Kidney (tissue), 14 donors: ENCODE results near the gene ZKSCAN4. TPM values are rescaled to one million over a fixed set of nuclear protein-coding genes. Genes with fewer than 3 reads are reported as not detected.

Experiments
- DNase-seq, 5 donors: peaks; one replicate each; pipeline ENCODE4 v3.0.0-alpha.2; 2013 to 2020
- FAIRE-seq: peaks from 2 replicates; lab custom pipeline; 2012; peaks lifted over from hg19 to GRCh38; lab: Jason Lieb, UNC
- H3K27ac ChIP-seq, 2 donors: one replicate each; pipeline ENCODE4 v1.7.0; 2013; ENCODE audit warnings: low read depth in 2 of 2, low read length in 2 of 2, inconsistent platforms in 1 of 2
- H3K27me3 ChIP-seq: one replicate; pipeline ENCODE4 v1.7.1; 2013; ENCODE audit warnings: low read length, inconsistent platforms; ENCODE audit not compliant: control insufficient read depth, insufficient read depth
- H3K36me3 ChIP-seq, 3 donors: one replicate each; pipeline versions ENCODE4 v1.7.0 to v1.7.1; 2013; ENCODE audit warnings: low read length in 3 of 3, control low read depth in 1 of 3, inconsistent platforms in 1 of 3; ENCODE audit not compliant: insufficient read depth in 3 of 3, control insufficient read depth in 2 of 3
- H3K4me1 ChIP-seq, 3 donors: one replicate each; pipeline versions ENCODE4 v1.7.0 to v1.7.1; 2013; ENCODE audit warnings: low read length in 3 of 3, inconsistent platforms in 1 of 3, low read depth in 1 of 3; ENCODE audit not compliant: control insufficient read depth in 2 of 3, insufficient read depth in 2 of 3
- H3K4me3 ChIP-seq, 3 donors: one replicate each; pipeline versions ENCODE4 v1.7.0 to v1.8.1; 2013; ENCODE audit warnings: low read length in 3 of 3, control low read depth in 1 of 3, inconsistent platforms in 1 of 3
- H3K9ac ChIP-seq, 3 donors: one replicate each; pipeline versions ENCODE4 v1.7.0 to v1.7.1; 2013; ENCODE audit warnings: low read length in 3 of 3, control low read depth in 1 of 3, inconsistent platforms in 1 of 3
- H3K9me3 ChIP-seq, 3 donors: one replicate each; pipeline versions ENCODE4 v1.7.0 to v1.7.1; 2013; ENCODE audit warnings: low read length in 3 of 3, control low read depth in 1 of 3, inconsistent platforms in 1 of 3; ENCODE audit not compliant: control insufficient read depth in 2 of 3, insufficient read depth in 1 of 3
- intact Hi-C: fragments of 100-400 bp; cut with DNase I; formaldehyde crosslinking; loops from one replicate; pipeline ENCODE4 v1.11.1; 2022
- polyA plus RNA-seq: library from polyadenylated mRNA; stranded (reverse); fragments of 350-450 nt; fragmentation: Illumina TruSeq; extraction: RNeasy Lipid Tissue Mini Kit (QIAGEN cat#74804); gene quantifications from one replicate; pipeline ENCODE4 v1.2.3, GENCODE V29; 2014; ENCODE audit warnings: low read depth, low replicate concordance; ENCODE audit not compliant: insufficient read depth
- total RNA-seq: library from RNA; stranded (reverse); fragmentation: NEBNext Ultra II Directional; extraction: Animal tissue kit (Norgen Biotek cat#: 25700); gene quantifications from one replicate; pipeline ENCODE4 v1.2.1, GENCODE V29; 2021
- TF ChIP-seq, protein P1 (sequence below): IDR thresholded peaks from 3 replicates; pipeline ENCODE4 v1.5.1; 2012; ENCODE audit warnings: mild to moderate bottlenecking, moderate library complexity, borderline replicate concordance; ENCODE audit not compliant: insufficient read depth; ENCODE audit errors: extremely low read depth
- donor health status: control.
- donor health status: control.
- donor health status: control.
- donor health status: control.
- donor health status: control.
- donor health status: DM: yes; HTN: yes; CAD: no.
- donor health status: Normal renal cell carcinoma (clear cell type).

ZKSCAN4 gene
- total and polyA plus RNA-seq, 2 donors from 2014 or later = 3.9 to 7.4 TPM

DNA sequence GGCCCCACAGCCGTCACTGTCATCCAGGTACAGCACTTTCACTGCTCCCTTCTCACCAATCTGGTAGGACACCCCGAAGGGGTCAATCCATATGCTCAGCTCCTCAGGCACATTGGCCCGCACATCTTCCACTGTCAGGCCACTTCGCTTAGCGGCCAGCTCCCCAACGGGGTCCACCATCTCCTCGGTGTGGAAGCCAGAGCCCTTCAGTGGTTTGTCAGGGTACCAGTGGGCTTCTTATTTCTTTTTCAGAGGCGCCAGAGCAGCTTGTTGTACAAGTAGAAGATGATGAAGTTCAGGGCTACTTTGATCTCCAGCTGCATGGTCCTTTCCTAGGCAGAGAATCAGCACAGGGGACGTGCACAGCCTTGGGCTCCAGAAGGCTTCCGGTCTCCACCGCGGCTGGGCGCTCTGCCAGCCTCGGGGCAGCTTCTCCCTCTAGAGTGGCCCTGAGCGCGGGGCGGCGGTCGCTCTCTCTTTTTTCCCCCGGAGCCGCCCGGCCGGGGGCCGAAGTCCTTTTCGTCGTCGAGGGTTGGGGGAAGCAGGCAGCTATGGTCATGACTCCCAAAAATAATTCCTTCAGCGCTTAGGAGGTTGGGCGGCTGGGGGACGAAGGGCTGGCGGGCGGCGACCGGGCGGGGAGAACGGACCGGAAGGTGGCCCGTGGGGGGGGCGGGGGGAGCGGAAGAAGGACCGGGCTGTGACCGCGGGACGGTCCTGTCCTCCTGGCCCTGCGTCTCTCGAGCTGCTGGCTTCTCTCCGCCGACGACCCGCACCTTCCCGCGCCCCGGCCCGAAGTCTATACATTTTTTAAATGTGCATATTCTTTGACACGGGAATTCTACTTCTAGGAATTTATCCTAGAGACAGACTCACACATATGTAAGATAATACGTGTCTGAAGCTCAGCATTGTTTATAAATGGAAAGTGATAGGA is 33.5 kb downstream of the ZKSCAN4 start:
- TF ChIP-seq, protein P1, sequence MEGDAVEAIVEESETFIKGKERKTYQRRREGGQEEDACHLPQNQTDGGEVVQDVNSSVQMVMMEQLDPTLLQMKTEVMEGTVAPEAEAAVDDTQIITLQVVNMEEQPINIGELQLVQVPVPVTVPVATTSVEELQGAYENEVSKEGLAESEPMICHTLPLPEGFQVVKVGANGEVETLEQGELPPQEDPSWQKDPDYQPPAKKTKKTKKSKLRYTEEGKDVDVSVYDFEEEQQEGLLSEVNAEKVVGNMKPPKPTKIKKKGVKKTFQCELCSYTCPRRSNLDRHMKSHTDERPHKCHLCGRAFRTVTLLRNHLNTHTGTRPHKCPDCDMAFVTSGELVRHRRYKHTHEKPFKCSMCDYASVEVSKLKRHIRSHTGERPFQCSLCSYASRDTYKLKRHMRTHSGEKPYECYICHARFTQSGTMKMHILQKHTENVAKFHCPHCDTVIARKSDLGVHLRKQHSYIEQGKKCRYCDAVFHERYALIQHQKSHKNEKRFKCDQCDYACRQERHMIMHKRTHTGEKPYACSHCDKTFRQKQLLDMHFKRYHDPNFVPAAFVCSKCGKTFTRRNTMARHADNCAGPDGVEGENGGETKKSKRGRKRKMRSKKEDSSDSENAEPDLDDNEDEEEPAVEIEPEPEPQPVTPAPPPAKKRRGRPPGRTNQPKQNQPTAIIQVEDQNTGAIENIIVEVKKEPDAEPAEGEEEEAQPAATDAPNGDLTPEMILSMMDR = no peak

DNA sequence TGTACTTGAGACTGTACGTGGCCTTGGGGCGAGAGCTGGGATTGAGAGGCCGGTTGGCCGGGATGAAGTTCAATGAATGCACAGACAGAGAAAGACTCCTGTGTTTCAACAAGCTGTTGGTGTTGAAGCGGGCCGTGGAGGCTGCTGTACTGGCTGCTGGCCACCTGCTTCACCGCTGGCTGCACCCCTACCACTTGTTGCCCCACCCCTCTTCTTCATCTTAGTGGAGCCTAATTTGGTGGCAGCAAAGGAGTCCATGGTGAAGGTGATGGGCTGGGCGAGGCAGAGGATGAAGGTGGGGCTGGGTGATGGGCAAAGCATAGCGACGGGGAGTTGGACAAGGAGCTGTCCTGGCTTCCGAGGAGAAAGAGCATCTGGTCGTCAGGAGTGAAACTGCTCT is 34.2 kb downstream of the ZKSCAN4 start:
- Histone ChIP-seq H3K36me3 (no peaks in the 10 kb centered on the region), H3K9me3 (no peaks in the 10 kb centered on the region), H3K27ac (no peak overlapping the region), H3K4me3 (no peak overlapping the region), H3K27me3 (peaks cover 34% of the 10 kb centered on the region), H3K4me1 (peaks cover 0 to 2% (median 0%) of the 10 kb centered on the region in 3 donors), H3K9ac (no peak overlapping the region)
- TF ChIP-seq, protein P1 = no peak
- no peak for DNase-seq
- intact Hi-C loops = no loop called here
- FAIRE-seq = no peak

More for the DNA sequence above, 33.5 kb downstream of the ZKSCAN4 start:
- Histone ChIP-seq H3K4me3 (peak overlapping the region; percentile 52 to 72 (median 60)), H3K27me3 (peaks cover 28% of the 10 kb centered on the region), H3K9me3 (no peaks in the 10 kb centered on the region), H3K4me1 (peaks cover 0 to 2% (median 0%) of the 10 kb centered on the region in 3 donors), H3K27ac (no peak overlapping the region), H3K36me3 (no peaks in the 10 kb centered on the region), H3K9ac (peak overlapping the region in 1 of 3 donors; percentile 29)
- intact Hi-C loops = no loop called here
- FAIRE-seq (no peak), DNase-seq (peak; percentile 69 to 91 (median 75))

DNA sequence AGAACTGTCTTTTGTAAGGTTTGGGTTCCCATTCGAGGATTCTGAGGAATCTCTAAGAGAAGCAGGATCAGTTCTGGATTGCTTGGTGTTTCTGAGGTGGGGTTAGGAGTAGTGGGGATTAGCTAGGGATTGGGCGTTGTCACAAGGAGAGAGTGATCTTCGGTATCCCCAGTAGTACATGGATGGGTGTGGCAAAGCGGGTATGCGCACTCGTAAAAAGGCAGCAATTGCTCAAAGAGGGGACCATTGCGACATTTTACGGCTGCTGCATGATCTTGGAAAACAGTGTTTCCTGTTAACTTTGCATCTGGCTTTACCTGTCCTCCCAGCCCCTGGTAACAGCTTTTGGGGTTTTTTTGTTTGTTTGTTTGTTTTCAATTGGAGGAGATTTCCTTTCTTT is 36.6 kb downstream of the ZKSCAN4 start:
- FAIRE-seq (no peak), DNase-seq (no peak)
- Histone ChIP-seq H3K27me3 (peaks cover 44% of the 10 kb centered on the region), H3K36me3 (no peaks in the 10 kb centered on the region), H3K4me1 (peaks cover 0 to 2% (median 0%) of the 10 kb centered on the region in 3 donors), H3K27ac (no peak overlapping the region), H3K4me3 (no peak overlapping the region), H3K9ac (no peak overlapping the region), H3K9me3 (no peaks in the 10 kb centered on the region)
- TF ChIP-seq, protein P1 = no peak
- intact Hi-C loops = no loop called here
